ENCODE results near the gene ACIN1. TPM values are rescaled to one million over a fixed set of nuclear protein-coding genes. Genes with fewer than 3 reads are reported as not detected.

Gene ACIN1
- total and polyA plus RNA-seq, 2 of the 13 experiments (the other 11 are each of a cell fraction or from before 2014, with no cell fraction given): 165 to 183 TPM

GRCh38 chr14:23043754-23044153 lies 51.2 kb downstream of the ACIN1 start (continued):
- TF ChIP-seq ZNF33A (CRISPR knock-in tag; IDR thresholded peaks at IDR 0.05; ENCODE audit: borderline replicate concordance): no peak
- TF ChIP-seq SIN3A (IDR thresholded peaks at IDR 0.05; ENCODE audit: borderline replicate concordance, low read depth, low read length): no peak
- no peak for TF ChIP-seq ZNF34 (CRISPR knock-in tag; IDR thresholded peaks at IDR 0.05; ENCODE audit: borderline replicate concordance)
- TF ChIP-seq ZSCAN9 (CRISPR knock-in tag; IDR thresholded peaks at IDR 0.05; ENCODE audit: borderline replicate concordance): no peak
- TF ChIP-seq SNRNP70 (IDR thresholded peaks at IDR 0.05; ENCODE audit: low read depth, low read length): no peak
- no peak for TF ChIP-seq E2F1 (CRISPR knock-in tag; IDR thresholded peaks at IDR 0.05)
- TF ChIP-seq, protein P1, sequence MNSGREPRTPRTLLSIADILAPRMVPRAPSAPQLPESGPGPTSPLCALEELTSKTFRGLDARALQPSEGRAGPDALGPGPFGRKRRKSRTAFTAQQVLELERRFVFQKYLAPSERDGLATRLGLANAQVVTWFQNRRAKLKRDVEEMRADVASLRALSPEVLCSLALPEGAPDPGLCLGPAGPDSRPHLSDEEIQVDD (CRISPR knock-in tag; IDR thresholded peaks at IDR 0.05; ENCODE audit: borderline replicate concordance): no peak
- TF ChIP-seq ZSCAN12 (CRISPR knock-in tag; IDR thresholded peaks at IDR 0.05): no peak
- TF ChIP-seq ZNF543 (CRISPR knock-in tag; IDR thresholded peaks at IDR 0.05): peak; percentile 21; the same call in 1 of the 2 replicates
- no peak for TF ChIP-seq ZNF713 (CRISPR knock-in tag; IDR thresholded peaks at IDR 0.05)
- TF ChIP-seq EEA1 (CRISPR knock-in tag; IDR thresholded peaks at IDR 0.05; ENCODE audit: borderline replicate concordance): 0 out of 2 replicates have a peak, but pooled peaks have one; percentile 78
- TF ChIP-seq, protein P2, sequence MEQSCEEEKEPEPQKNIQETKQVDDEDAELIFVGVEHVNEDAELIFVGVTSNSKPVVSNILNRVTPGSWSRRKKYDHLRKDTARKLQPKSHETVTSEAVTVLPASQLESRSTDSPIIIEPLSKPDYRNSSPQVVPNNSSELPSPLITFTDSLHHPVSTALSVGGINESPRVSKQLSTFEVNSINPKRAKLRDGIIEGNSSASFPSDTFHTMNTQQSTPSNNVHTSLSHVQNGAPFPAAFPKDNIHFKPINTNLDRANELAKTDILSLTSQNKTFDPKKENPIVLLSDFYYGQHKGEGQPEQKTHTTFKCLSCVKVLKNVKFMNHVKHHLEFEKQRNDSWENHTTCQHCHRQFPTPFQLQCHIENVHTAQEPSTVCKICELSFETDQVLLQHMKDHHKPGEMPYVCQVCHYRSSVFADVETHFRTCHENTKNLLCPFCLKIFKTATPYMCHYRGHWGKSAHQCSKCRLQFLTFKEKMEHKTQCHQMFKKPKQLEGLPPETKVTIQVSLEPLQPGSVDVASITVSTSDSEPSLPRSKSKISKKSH (CRISPR knock-in tag; IDR thresholded peaks at IDR 0.05; ENCODE audit: borderline replicate concordance): 0 out of 2 replicates have a peak, but pooled peaks have one; percentile 35

Measured in HepG2 (cell line).